ENCODE data around the gene DDX19B. TPM values are rescaled to one million over a fixed set of nuclear protein-coding genes. Genes with fewer than 3 reads are reported as not detected.

Gene DDX19B
- total and polyA plus RNA-seq, 9 of the 15 experiments (the other 6 are each of a cell fraction or from before 2014, with no cell fraction given) = 7.0 to 32.9 (median 19.3) TPM

GRCh38 chr16:70250748-70251628 is 48.0 kb upstream of the DDX19B start (continued):
- no peak for TF ChIP-seq HOMEZ (CRISPR knock-in tag; IDR thresholded peaks at IDR 0.05)
- TF ChIP-seq RAD21 (CRISPR knock-in tag; conservative IDR thresholded peaks at IDR 0.05 in 1 of 2, IDR thresholded peaks at IDR 0.05 in 1 of 2) = no peak
- TF ChIP-seq ZNF436 (CRISPR knock-in tag; IDR thresholded peaks at IDR 0.05) = no peak
- TF ChIP-seq, protein P1, sequence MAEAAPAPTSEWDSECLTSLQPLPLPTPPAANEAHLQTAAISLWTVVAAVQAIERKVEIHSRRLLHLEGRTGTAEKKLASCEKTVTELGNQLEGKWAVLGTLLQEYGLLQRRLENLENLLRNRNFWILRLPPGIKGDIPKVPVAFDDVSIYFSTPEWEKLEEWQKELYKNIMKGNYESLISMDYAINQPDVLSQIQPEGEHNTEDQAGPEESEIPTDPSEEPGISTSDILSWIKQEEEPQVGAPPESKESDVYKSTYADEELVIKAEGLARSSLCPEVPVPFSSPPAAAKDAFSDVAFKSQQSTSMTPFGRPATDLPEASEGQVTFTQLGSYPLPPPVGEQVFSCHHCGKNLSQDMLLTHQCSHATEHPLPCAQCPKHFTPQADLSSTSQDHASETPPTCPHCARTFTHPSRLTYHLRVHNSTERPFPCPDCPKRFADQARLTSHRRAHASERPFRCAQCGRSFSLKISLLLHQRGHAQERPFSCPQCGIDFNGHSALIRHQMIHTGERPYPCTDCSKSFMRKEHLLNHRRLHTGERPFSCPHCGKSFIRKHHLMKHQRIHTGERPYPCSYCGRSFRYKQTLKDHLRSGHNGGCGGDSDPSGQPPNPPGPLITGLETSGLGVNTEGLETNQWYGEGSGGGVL (CRISPR knock-in tag; IDR thresholded peaks at IDR 0.05) = no peak
- no peak for TF ChIP-seq DPF2 (IDR thresholded peaks at IDR 0.05)
- 0 out of 2 replicates have a peak, but pooled peaks have one; percentile 36 for TF ChIP-seq TCF7 (IDR thresholded peaks at IDR 0.05; ENCODE audit: borderline replicate concordance)
- TF ChIP-seq GTF2B (IDR thresholded peaks at IDR 0.05; ENCODE audit: extremely low read depth, insufficient read length) = no peak
- 0 out of 2 replicates have a peak, but pooled peaks have one; percentile 25 for TF ChIP-seq ATF7 (IDR thresholded peaks at IDR 0.05)
- TF ChIP-seq CTCF (IDR thresholded peaks at IDR 0.05 in 2 of 3, conservative IDR thresholded peaks at IDR 0.05 in 1 of 3; ENCODE audit: insufficient read depth in 2 of 3, low read depth in 1 of 3, low read length in 3 of 3) = peak in 1 of 3 experiments; percentile 1; a peak in 2 of 6 replicates
- TF ChIP-seq CBX5 (IDR thresholded peaks at IDR 0.05; ENCODE audit: borderline replicate concordance, low read depth) = no peak
- no peak; the same call in 1 of the 2 replicates for TF ChIP-seq KAT7 (CRISPR knock-in tag; IDR thresholded peaks at IDR 0.05; ENCODE audit: borderline replicate concordance)
- 0 out of 2 replicates have a peak, but pooled peaks have one; percentile 25 for TF ChIP-seq ZNF431 (CRISPR knock-in tag; IDR thresholded peaks at IDR 0.05)
- TF ChIP-seq PPARD (CRISPR knock-in tag; IDR thresholded peaks at IDR 0.05) = no peak
- TF ChIP-seq IFI16 (CRISPR knock-in tag; IDR thresholded peaks at IDR 0.05) = no peak
- no peak for TF ChIP-seq ZNF717 (CRISPR knock-in tag; IDR thresholded peaks at IDR 0.05)
- TF ChIP-seq SIN3B (IDR thresholded peaks at IDR 0.05; ENCODE audit: low read depth) = peak; percentile 67; the same call in 1 of the 2 replicates
- TF ChIP-seq NFIC (IDR thresholded peaks at IDR 0.05) = no peak
- no peak for TF ChIP-seq POLR3A (IDR thresholded peaks at IDR 0.05; ENCODE audit: borderline replicate concordance, extremely low read depth, insufficient read depth, insufficient read length)

All from K562 (cell line).